Adrenal gland (tissue), 5 donors: ENCODE data around the gene HNF4A.

ENCODE experiments used
- CTCF ChIP-seq, 6 experiments: fragments of 450-650 bp in 4 of 6; fragments of 200-600 bp in 2 of 6; sonication (generic) in 1 of 6; IDR thresholded peaks; 1 replicate in 5 of 6; 2 replicates in 1 of 6; pipeline versions ENCODE4 v1.5.1 to v1.8.0; 2016 to 2021; ENCODE audit warnings: antibody characterized with exemption in 6 of 6, mild to moderate bottlenecking in 2 of 6, moderate library complexity in 1 of 6
- POLR2A ChIP-seq, 2 donors: fragments of 450-650 bp; IDR thresholded peaks; one replicate each; pipeline ENCODE4 v1.6.1; 2017; ENCODE audit warnings: antibody characterized with exemption in 2 of 2, mild to moderate bottlenecking in 2 of 2, moderate library complexity in 1 of 2
- donor health status: DM: no; HTN: no; CAD: no.

GRCh38 chr20:44336725-44337380 is 18.6 kb upstream of the HNF4A start, which contains the start of gene R3HDML:
- TF ChIP-seq CTCF (IDR thresholded peaks at IDR 0.05) (no peak), POLR2A (IDR thresholded peaks at IDR 0.05) (no peak)
